Parathyroid adenoma (tissue), 2 donors: ENCODE data around the gene ZNF236.
A peak's percentile ranks its signal among the peaks of the same experiment; 100 is the strongest.

ENCODE experiments used
- H2AFZ ChIP-seq: fragments of 300-600 bp; sonication (generic); one replicate; pipeline ENCODE4 v1.7.0; 2017; ENCODE audit warnings: antibody characterized with exemption, mild to moderate bottlenecking
- H3K27ac ChIP-seq: fragments of 300-600 bp; sonication (generic); one replicate; pipeline ENCODE4 v1.7.0; 2017
- H3K27me3 ChIP-seq: fragments of 300-600 bp; sonication (generic); one replicate; pipeline ENCODE4 v1.7.0; 2017; ENCODE audit warnings: low read length; ENCODE audit not compliant: control insufficient read depth, insufficient read depth
- H3K36me3 ChIP-seq: fragments of 300-600 bp; sonication (generic); one replicate; pipeline ENCODE4 v1.7.0; 2017; ENCODE audit warnings: low read length; ENCODE audit not compliant: control insufficient read depth, insufficient read depth
- H3K4me1 ChIP-seq: fragments of 300-600 bp; sonication (generic); one replicate; pipeline ENCODE4 v1.7.0; 2017; ENCODE audit warnings: control low read depth
- H3K4me2 ChIP-seq: fragments of 300-600 bp; sonication (generic); one replicate; pipeline ENCODE4 v1.7.0; 2017; ENCODE audit warnings: low read length
- H3K4me3 ChIP-seq: fragments of 300-600 bp; sonication (generic); one replicate; pipeline ENCODE4 v1.7.0; 2017; ENCODE audit warnings: low read depth, low read length
- H3K79me2 ChIP-seq: fragments of 300-600 bp; sonication (generic); one replicate; pipeline ENCODE4 v1.7.0; 2017; ENCODE audit warnings: control low read depth
- H3K9ac ChIP-seq: fragments of 300-600 bp; sonication (generic); one replicate; pipeline ENCODE4 v1.7.0; 2017; ENCODE audit warnings: mild to moderate bottlenecking
- H3K9me3 ChIP-seq: fragments of 300-600 bp; sonication (generic); one replicate; pipeline ENCODE4 v1.7.0; 2017; ENCODE audit warnings: low read length; ENCODE audit not compliant: control insufficient read depth
- CTCF ChIP-seq: fragments of 300-600 bp; sonication (generic); IDR thresholded peaks from one replicate; pipeline ENCODE4 v1.7.0; 2017; ENCODE audit warnings: antibody characterized with exemption, mild to moderate bottlenecking
- donor health status: primary hyperparathyroidism.

Gene ZNF236

GRCh38 chr18:76817888-76818611, 4.3 kb upstream of the ZNF236 start:
- Histone ChIP-seq H3K79me2 (peaks cover 3% of the 10 kb centered on the region), H3K4me2 (no peak overlapping the region), H3K4me3 (no peak overlapping the region), H3K4me1 (peaks cover 2% of the 10 kb centered on the region), H3K27me3 (no peaks in the 10 kb centered on the region), H3K9ac (no peak overlapping the region), H3K36me3 (no peaks in the 10 kb centered on the region), H2AFZ (no peak overlapping the region), H3K27ac (no peak overlapping the region), H3K9me3 (no peaks in the 10 kb centered on the region)
- TF ChIP-seq CTCF: no peak

- Histone ChIP-seq H3K4me2 (no peak overlapping the region), H2AFZ (no peak overlapping the region), H3K27ac (no peak overlapping the region), H3K36me3 (no peaks in the 10 kb centered on the region), H3K79me2 (peaks cover 3% of the 10 kb centered on the region), H3K4me1 (peaks cover 2% of the 10 kb centered on the region), H3K9ac (no peak overlapping the region), H3K9me3 (no peaks in the 10 kb centered on the region), H3K4me3 (no peak overlapping the region), H3K27me3 (no peaks in the 10 kb centered on the region)
- TF ChIP-seq CTCF: no peak
Observed at GRCh38 chr18:76819411-76820136, 2.8 kb upstream of the ZNF236 start.

- peak overlapping the region; percentile 77 for H3K27ac ChIP-seq
- peaks cover 2% of the 10 kb centered on the region for H3K4me1 ChIP-seq
- H3K27me3 ChIP-seq: no peaks in the 10 kb centered on the region
- peaks cover 3% of the 10 kb centered on the region for H3K79me2 ChIP-seq
- peak overlapping the region; percentile 76 for H2AFZ ChIP-seq
- no peaks in the 10 kb centered on the region for H3K9me3 ChIP-seq
- H3K4me3 ChIP-seq: peak overlapping the region; percentile 95
- TF ChIP-seq CTCF: no peak
- no peaks in the 10 kb centered on the region for H3K36me3 ChIP-seq
- peak overlapping the region; percentile 90 for H3K4me2 ChIP-seq
- no peak overlapping the region for H3K9ac ChIP-seq
Observed at GRCh38 chr18:76821356-76821874, 942 bp upstream of the ZNF236 start.

- no peaks in the 10 kb centered on the region for H3K27me3 ChIP-seq
- H3K36me3 ChIP-seq: no peaks in the 10 kb centered on the region
- peak overlapping the region; percentile 95 for H3K4me3 ChIP-seq
- peaks cover 3% of the 10 kb centered on the region for H3K79me2 ChIP-seq
- H3K9me3 ChIP-seq: no peaks in the 10 kb centered on the region
- no peak overlapping the region for H3K9ac ChIP-seq
- H3K4me2 ChIP-seq: peak overlapping the region; percentile 90
- TF ChIP-seq CTCF: no peak
- peak overlapping the region; percentile 77 for H3K27ac ChIP-seq
- H3K4me1 ChIP-seq: peaks cover 2% of the 10 kb centered on the region
- peak overlapping the region; percentile 76 for H2AFZ ChIP-seq
Observed at GRCh38 chr18:76821875-76822505, 367 bp upstream of the ZNF236 start.
